CD4-positive, alpha-beta T cell (primary cell): ENCODE measurements around the gene GMEB2. TPM values are rescaled to one million over a fixed set of nuclear protein-coding genes. Genes with fewer than 3 reads are reported as not detected.

Experiments
- ATAC-seq: fragments of 200-7000 bp; cut with Tn5 transposase; one replicate; pipeline ENCODE4 v1.10.0; 2022; ENCODE audit warnings: mild to moderate bottlenecking; ENCODE audit not compliant: poor library complexity
- CTCF ChIA-PET: fragments of 350-600 bp; sonication (Branson Sonifier 250); formaldehyde crosslinking; loops from one replicate; lab custom pipeline; 2021; ENCODE audit warnings: antibody characterized with exemption, inconsistent platforms; lab: Charles Lee
- POLR2A ChIA-PET: fragments of 350-600 bp; sonication (Branson Sonifier 250); formaldehyde crosslinking; loops from one replicate; lab custom pipeline; 2021; ENCODE audit warnings: antibody characterized with exemption, inconsistent platforms; lab: Charles Lee
- DNase-seq, 14 experiments: peaks; one replicate each; pipeline ENCODE4 v3.0.0-alpha.2; 2013 to 2020; ENCODE audit warnings: mixed read lengths in 2 of 14
- H3K27ac ChIP-seq, 2 donors: one replicate each; pipeline versions ENCODE4 v1.5.1 to v1.7.0; 2013; ENCODE audit warnings: low read length in 2 of 2, low read depth in 1 of 2, mild to moderate bottlenecking in 1 of 2
- H3K27me3 ChIP-seq, 2 experiments: 1 replicate in 1 of 2; 2 replicates in 1 of 2; pipeline versions ENCODE4 v1.6.1 to v1.7.0; 2013; ENCODE audit warnings: low read length in 2 of 2, control low read depth in 1 of 2, mild to moderate bottlenecking in 1 of 2, moderate library complexity in 1 of 2; ENCODE audit not compliant: insufficient read depth in 2 of 2, control insufficient read depth in 1 of 2
- H3K36me3 ChIP-seq: one replicate; pipeline ENCODE4 v1.6.1; 2013; ENCODE audit warnings: low read length, control low read depth; ENCODE audit not compliant: insufficient read depth
- H3K4me1 ChIP-seq: one replicate; pipeline ENCODE4 v1.6.1; 2013; ENCODE audit warnings: low read length, control low read depth; ENCODE audit not compliant: insufficient read depth
- H3K4me3 ChIP-seq: one replicate; pipeline ENCODE4 v1.5.1; 2013; ENCODE audit warnings: mild to moderate bottlenecking, low read length, moderate library complexity
- H3K9me3 ChIP-seq, 2 experiments: 1 replicate in 1 of 2; 2 replicates in 1 of 2; pipeline versions ENCODE4 v1.6.1 to v1.7.0; 2013; ENCODE audit warnings: low read length in 2 of 2, mild to moderate bottlenecking in 2 of 2, control low read depth in 1 of 2, moderate library complexity in 1 of 2; ENCODE audit not compliant: control insufficient read depth in 1 of 2, insufficient read depth in 1 of 2
- H3K27ac Mint-ChIP-seq: one replicate; pipeline ENCODE4 v1.8.0; 2020; ENCODE audit warnings: mixed read lengths
- H3K27me3 Mint-ChIP-seq: one replicate; pipeline ENCODE4 v1.8.0; 2021; ENCODE audit warnings: mixed read lengths
- H3K36me3 Mint-ChIP-seq: one replicate; pipeline ENCODE4 v1.8.0; 2021; ENCODE audit warnings: low read depth, mixed read lengths
- H3K4me1 Mint-ChIP-seq: one replicate; pipeline ENCODE4 v1.8.0; 2021; ENCODE audit warnings: low read depth, mixed read lengths
- H3K4me3 Mint-ChIP-seq: one replicate; pipeline ENCODE4 v1.8.0; 2020; ENCODE audit warnings: mild to moderate bottlenecking, mixed read lengths
- H3K9me3 Mint-ChIP-seq: one replicate; pipeline ENCODE4 v1.8.0; 2020; ENCODE audit warnings: mixed read lengths
- CTCF ChIP-seq: fragments of 200-600 bp; IDR thresholded peaks from one replicate; pipeline ENCODE4 v1.8.0; 2022; ENCODE audit warnings: antibody characterized with exemption, mild to moderate bottlenecking
- intact Hi-C, 2 experiments: fragments of 100-400 bp; cut with DNase I in 1 of 2; cut with micrococcal nuclease in 1 of 2; formaldehyde crosslinking; loops; one replicate each; pipeline versions ENCODE4 v1.15.1 to v1.9.0; 2023 to 2025; cut with DNase I, micrococcal nuclease
- total RNA-seq, 174 experiments: library from RNA in 2 of 174; stranded (reverse) in 2 of 174; gene quantifications; one replicate each; pipeline ENCODE4 v1.2.3 and lab custom pipeline; 2021 to 2026

GMEB2 gene
- total RNA-seq, 2 experiments from 2014 or later, result 32.9 to 34.0 TPM

GRCh38 chr20:63619086-63619485, 7.8 kb downstream of the GMEB2 start:
- peaks cover 48% of the 10 kb centered on the region for H3K36me3 ChIP-seq
- Mint-ChIP-seq H3K27me3 (no peaks in the 10 kb centered on the region), H3K4me3 (no peak overlapping the region), H3K4me1 (peaks cover 21% of the 10 kb centered on the region), H3K27ac (no peak overlapping the region), H3K9me3 (no peaks in the 10 kb centered on the region), H3K36me3 (peaks cover 70% of the 10 kb centered on the region)
- intact Hi-C loops, result no loop called here
- no peaks in the 10 kb centered on the region for H3K9me3 ChIP-seq
- no peak for TF ChIP-seq CTCF
- peaks cover 10% of the 10 kb centered on the region for H3K4me1 ChIP-seq
- no peaks in the 10 kb centered on the region for H3K27me3 ChIP-seq
- POLR2A ChIA-PET, result interaction anchor here (0.8 to 1.5 kb wide), 2 partner anchors 8 to 74 kb away, joined by 3 read pairs; partner anchors contain the start of gene GMEB2
- DNase-seq (no peak), ATAC-seq (no peak)
- CTCF ChIA-PET, result no interaction called here
- H3K4me3 ChIP-seq, result no peak overlapping the region
- H3K27ac ChIP-seq, result no peak overlapping the region

- CTCF ChIA-PET, result interaction anchor here (1.3 kb wide), 1 partner anchor 24 kb away, joined by 4 read pairs; no protein-coding TSS in a partner anchor
- H3K36me3 ChIP-seq, result peaks cover 48% of the 10 kb centered on the region
Measured at GRCh38 chr20:63618291-63618980, 8.5 kb downstream of the GMEB2 start.

GRCh38 chr20:63617876-63618265, 9.0 kb downstream of the GMEB2 start:
- peaks cover 48% of the 10 kb centered on the region for H3K36me3 ChIP-seq
- H3K27ac ChIP-seq, result no peak overlapping the region
- intact Hi-C loops, result no loop called here
- peaks cover 17% of the 10 kb centered on the region for H3K4me1 Mint-ChIP-seq
- H3K27me3 Mint-ChIP-seq, result no peaks in the 10 kb centered on the region
- no peaks in the 10 kb centered on the region for H3K9me3 ChIP-seq
- no peak for TF ChIP-seq CTCF
- ATAC-seq (no peak), DNase-seq (no peak)
- peaks cover 76% of the 10 kb centered on the region for H3K36me3 Mint-ChIP-seq
- ChIA-PET POLR2A (interaction anchor here (1.5 to 1.6 kb wide), 2 partner anchors 9 to 24 kb away, joined by 3 to 7 read pairs; partner anchors contain the start of gene GMEB2), CTCF (interaction anchor here (1.3 kb wide), 1 partner anchor 24 kb away, joined by 4 read pairs; no protein-coding TSS in a partner anchor)
- H3K27ac Mint-ChIP-seq, result no peak overlapping the region
- peaks cover 10% of the 10 kb centered on the region for H3K4me1 ChIP-seq
- H3K4me3 Mint-ChIP-seq, result no peak overlapping the region
- H3K27me3 ChIP-seq, result no peaks in the 10 kb centered on the region
- H3K4me3 ChIP-seq, result no peak overlapping the region
- H3K9me3 Mint-ChIP-seq, result no peaks in the 10 kb centered on the region

More at GRCh38 chr20:63618291-63618980, 8.5 kb downstream of the GMEB2 start:
- no peak for DNase-seq
- H3K27ac Mint-ChIP-seq, result no peak overlapping the region
- H3K27ac ChIP-seq, result no peak overlapping the region
- peaks cover 10% of the 10 kb centered on the region for H3K4me1 ChIP-seq
- H3K9me3 ChIP-seq, result no peaks in the 10 kb centered on the region
- intact Hi-C loops, result no loop called here
- H3K27me3 ChIP-seq, result no peaks in the 10 kb centered on the region
- H3K9me3 Mint-ChIP-seq, result no peaks in the 10 kb centered on the region
- peaks cover 76% of the 10 kb centered on the region for H3K36me3 Mint-ChIP-seq
- H3K4me3 Mint-ChIP-seq, result no peak overlapping the region
- peaks cover 21% of the 10 kb centered on the region for H3K4me1 Mint-ChIP-seq
- TF ChIP-seq CTCF, result no peak
- POLR2A ChIA-PET, result interaction anchor here (0.8 to 1.6 kb wide), 3 partner anchors 9 to 74 kb away, joined by 3 to 7 read pairs (median 3); partner anchors contain the start of gene GMEB2
- no peak overlapping the region for H3K4me3 ChIP-seq
- no peak for ATAC-seq
- no peaks in the 10 kb centered on the region for H3K27me3 Mint-ChIP-seq
